Right lobe of liver (tissue), 6 donors: Measurements from ENCODE around the gene BEND6. TPM values are rescaled to one million over a fixed set of nuclear protein-coding genes. Genes with fewer than 3 reads are reported as not detected.

Experiments
- ATAC-seq, 4 donors: fragments of 200-7000 bp; cut with Tn5 transposase; one replicate each; pipeline ENCODE4 v1.9.1; 2020; ENCODE audit warnings: mild to moderate bottlenecking in 4 of 4, moderate library complexity in 4 of 4
- DNase-seq, 3 donors: peaks; one replicate each; pipeline ENCODE4 v3.0.0-alpha.2; 2020
- H3K27ac ChIP-seq, 3 donors: fragments of 200-600 bp; one replicate each; pipeline ENCODE4 v1.8.0; 2022
- H3K27me3 ChIP-seq, 2 donors: fragments of 200-600 bp; one replicate each; pipeline ENCODE4 v1.8.0; 2022
- H3K36me3 ChIP-seq, 4 donors: fragments of 200-600 bp; sonication (generic) in 1 of 4; one replicate each; pipeline versions ENCODE4 v1.5.1 to v1.8.0; 2017 to 2022; ENCODE audit warnings: control low read depth in 1 of 4
- H3K4me1 ChIP-seq, 4 donors: fragments of 200-600 bp; sonication (generic) in 1 of 4; one replicate each; pipeline versions ENCODE4 v1.5.1 to v1.8.0; 2017 to 2022; ENCODE audit warnings: control low read depth in 1 of 4
- H3K4me3 ChIP-seq, 3 donors: fragments of 200-600 bp; one replicate each; pipeline ENCODE4 v1.8.0; 2022
- H3K9me3 ChIP-seq, 4 donors: fragments of 200-600 bp; sonication (generic) in 1 of 4; one replicate each; pipeline versions ENCODE4 v1.5.1 to v1.8.0; 2017 to 2022; ENCODE audit warnings: control low read depth in 1 of 4
- POLR2A ChIP-seq: fragments of 450-650 bp; IDR thresholded peaks from one replicate; pipeline ENCODE4 v1.6.1; 2017; ENCODE audit warnings: antibody characterized with exemption, mild to moderate bottlenecking
- WGBS: methylation state at CpG from one replicate; pipeline ENCODE4 v1.1.6; 2018; ENCODE audit warnings: low coverage, low lambda C conversion rate; ENCODE audit not compliant: insufficient coverage; ENCODE audit errors: missing lambda C conversion rate; 5-methylcytosine and 5-hydroxymethylcytosine counted together
- intact Hi-C, 2 donors: fragments of 100-400 bp; cut with DNase I; formaldehyde crosslinking; loops; one replicate each; pipeline versions ENCODE4 v1.11.2 to v1.14.1; 2022
- total RNA-seq, 6 experiments: library from RNA; depleted of rRNA in 2 of 6; stranded (reverse); fragments of >200 nt in 2 of 6; fragmentation: NEBNext Ultra II Directional in 3 of 6; extraction: Animal tissue kit (Norgen Biotek cat#: 25700) in 3 of 6; gene quantifications; one replicate each; pipeline versions ENCODE4 v1.1.0 to v1.2.4, GENCODE V29; 2016 to 2023
- TF ChIP-seq, protein P1 (sequence below), 4 donors: fragments of 200-600 bp in 3 of 4; fragments of 450-650 bp in 1 of 4; IDR thresholded peaks; one replicate each; pipeline versions ENCODE4 v1.5.1 to v1.8.0; 2016 to 2022; ENCODE audit warnings: antibody characterized with exemption in 4 of 4, mild to moderate bottlenecking in 2 of 4
- donor health status: DM: no; HTN: yes; CAD: no.
- donor health status: DM: no; HTN: no; CAD: no.
- donor health status: DM: no; HTN: no; CAD: no.
- donor health status: DM: no; HTN: yes; CAD: no.
- donor health status: DM: no; HTN: yes; CAD: no.

Gene BEND6
- total RNA-seq, 6 experiments from 2014 or later = not detected

DNA sequence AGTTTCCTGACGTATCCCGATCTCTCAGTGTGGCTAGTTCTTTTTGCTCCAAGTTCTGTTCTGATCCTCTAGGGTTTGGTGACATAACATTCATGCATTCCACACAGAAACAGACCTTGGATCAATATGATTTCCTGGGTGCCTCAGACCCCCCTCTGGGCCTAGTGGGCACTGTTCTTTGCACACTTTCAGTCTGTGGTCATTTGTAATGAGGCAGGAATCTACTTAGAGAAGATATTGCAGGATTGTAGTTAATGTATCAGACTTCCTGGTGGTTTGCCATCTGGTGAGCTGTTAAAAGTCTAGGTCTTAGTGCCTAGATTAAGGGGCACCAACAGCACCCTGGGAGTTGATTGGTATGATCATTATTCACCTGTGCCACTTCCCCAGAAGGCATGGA is 7.5 kb downstream of the BEND6 start:
- WGBS = 92% methylated on average over 2 of the region's 2 CpGs
- no peaks in the 10 kb centered on the region for H3K4me1 ChIP-seq
- intact Hi-C loops = no loop called here
- TF ChIP-seq POLR2A = no peak
- TF ChIP-seq, protein P1, sequence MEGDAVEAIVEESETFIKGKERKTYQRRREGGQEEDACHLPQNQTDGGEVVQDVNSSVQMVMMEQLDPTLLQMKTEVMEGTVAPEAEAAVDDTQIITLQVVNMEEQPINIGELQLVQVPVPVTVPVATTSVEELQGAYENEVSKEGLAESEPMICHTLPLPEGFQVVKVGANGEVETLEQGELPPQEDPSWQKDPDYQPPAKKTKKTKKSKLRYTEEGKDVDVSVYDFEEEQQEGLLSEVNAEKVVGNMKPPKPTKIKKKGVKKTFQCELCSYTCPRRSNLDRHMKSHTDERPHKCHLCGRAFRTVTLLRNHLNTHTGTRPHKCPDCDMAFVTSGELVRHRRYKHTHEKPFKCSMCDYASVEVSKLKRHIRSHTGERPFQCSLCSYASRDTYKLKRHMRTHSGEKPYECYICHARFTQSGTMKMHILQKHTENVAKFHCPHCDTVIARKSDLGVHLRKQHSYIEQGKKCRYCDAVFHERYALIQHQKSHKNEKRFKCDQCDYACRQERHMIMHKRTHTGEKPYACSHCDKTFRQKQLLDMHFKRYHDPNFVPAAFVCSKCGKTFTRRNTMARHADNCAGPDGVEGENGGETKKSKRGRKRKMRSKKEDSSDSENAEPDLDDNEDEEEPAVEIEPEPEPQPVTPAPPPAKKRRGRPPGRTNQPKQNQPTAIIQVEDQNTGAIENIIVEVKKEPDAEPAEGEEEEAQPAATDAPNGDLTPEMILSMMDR (IDR thresholded peaks at IDR 0.05) = no peak
- DNase-seq = no peak
- H3K27ac ChIP-seq = no peak overlapping the region
- H3K4me3 ChIP-seq = no peak overlapping the region
- ATAC-seq = no peak
- H3K36me3 ChIP-seq = no peaks in the 10 kb centered on the region
- no peaks in the 10 kb centered on the region for H3K9me3 ChIP-seq
- no peaks in the 10 kb centered on the region for H3K27me3 ChIP-seq

DNA sequence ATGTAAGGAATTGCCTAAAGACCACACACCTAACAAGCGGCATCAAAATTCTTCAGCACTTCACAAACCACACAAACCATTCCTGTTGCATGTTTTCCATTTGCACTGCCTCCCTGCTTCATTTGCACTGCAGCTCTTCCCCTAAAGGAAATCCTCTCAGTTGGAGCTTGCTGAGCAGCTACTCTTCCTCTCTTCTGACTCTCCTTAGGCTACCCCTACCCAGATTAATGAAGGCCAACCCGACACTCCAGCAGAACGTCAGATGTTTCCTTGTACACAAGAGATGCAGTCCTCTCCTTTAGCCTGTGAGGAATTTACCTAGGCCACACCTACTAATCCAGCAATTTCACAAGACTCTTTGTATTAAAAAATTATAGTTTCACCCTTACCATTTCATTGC is 8.1 kb downstream of the BEND6 start:
- no peak for ATAC-seq
- 53% methylated on average over 2 of the region's 3 CpGs for WGBS
- Histone ChIP-seq H3K36me3 (no peaks in the 10 kb centered on the region), H3K4me1 (no peaks in the 10 kb centered on the region), H3K27me3 (no peaks in the 10 kb centered on the region), H3K27ac (no peak overlapping the region), H3K9me3 (no peaks in the 10 kb centered on the region), H3K4me3 (no peak overlapping the region)
- intact Hi-C loops = no loop called here
- DNase-seq = no peak
- TF ChIP-seq, protein P1 (IDR thresholded peaks at IDR 0.05) = no peak
- no peak for TF ChIP-seq POLR2A

DNA sequence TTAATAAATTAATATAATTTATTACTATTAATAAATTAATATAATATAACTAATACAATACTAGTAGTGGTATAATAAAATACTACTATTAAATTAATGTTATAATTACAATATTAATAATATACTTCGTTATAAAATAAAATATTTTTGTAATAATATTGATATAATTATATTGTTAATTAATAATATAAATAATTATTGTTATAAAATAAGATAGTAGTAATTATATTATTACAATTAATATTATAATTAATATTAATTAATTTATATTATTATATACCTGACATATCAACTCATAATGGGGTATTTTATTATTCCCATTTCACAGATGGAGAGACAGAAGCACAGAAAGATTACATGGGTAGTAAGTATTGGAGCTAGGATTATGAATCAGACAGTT is 8.9 kb downstream of the BEND6 start:
- no peak for TF ChIP-seq POLR2A
- TF ChIP-seq, protein P1 (IDR thresholded peaks at IDR 0.05) = no peak
- ATAC-seq (no peak), DNase-seq (no peak)
- no peak overlapping the region for H3K27ac ChIP-seq
- no peaks in the 10 kb centered on the region for H3K27me3 ChIP-seq
- H3K4me3 ChIP-seq = no peak overlapping the region
- no peaks in the 10 kb centered on the region for H3K36me3 ChIP-seq
- intact Hi-C loops = no loop called here
- no peaks in the 10 kb centered on the region for H3K4me1 ChIP-seq
- 45% methylated on average over 1 of the region's 1 CpG for WGBS
- no peaks in the 10 kb centered on the region for H3K9me3 ChIP-seq

DNA sequence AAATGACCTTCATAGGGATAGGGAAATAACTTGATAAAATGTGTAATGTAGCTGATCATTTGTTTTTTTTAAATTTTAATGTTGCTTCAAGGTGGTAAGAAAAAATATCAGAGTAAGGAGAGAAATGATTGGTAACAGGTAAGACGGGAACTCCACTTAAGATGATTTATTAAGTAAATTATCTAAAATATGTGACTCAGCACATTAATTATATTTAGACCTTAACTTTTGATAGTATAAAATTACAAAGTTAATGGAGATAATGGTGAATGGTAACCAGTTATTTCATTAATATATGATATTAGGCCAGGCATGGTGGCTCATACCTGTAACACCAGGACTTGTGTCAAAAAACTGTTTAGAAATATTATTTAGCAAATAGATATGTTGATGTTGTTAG is 10.2 kb downstream of the BEND6 start:
- Histone ChIP-seq H3K27me3 (no peaks in the 10 kb centered on the region), H3K4me1 (no peaks in the 10 kb centered on the region), H3K27ac (no peak overlapping the region), H3K4me3 (no peak overlapping the region), H3K36me3 (no peaks in the 10 kb centered on the region), H3K9me3 (no peaks in the 10 kb centered on the region)
- intact Hi-C loops = no loop called here
- WGBS = 82% methylated on average over 1 of the region's 1 CpG
- ATAC-seq = no peak
- no peak for DNase-seq
- TF ChIP-seq, protein P1 (IDR thresholded peaks at IDR 0.05) = no peak
- TF ChIP-seq POLR2A = no peak

DNA sequence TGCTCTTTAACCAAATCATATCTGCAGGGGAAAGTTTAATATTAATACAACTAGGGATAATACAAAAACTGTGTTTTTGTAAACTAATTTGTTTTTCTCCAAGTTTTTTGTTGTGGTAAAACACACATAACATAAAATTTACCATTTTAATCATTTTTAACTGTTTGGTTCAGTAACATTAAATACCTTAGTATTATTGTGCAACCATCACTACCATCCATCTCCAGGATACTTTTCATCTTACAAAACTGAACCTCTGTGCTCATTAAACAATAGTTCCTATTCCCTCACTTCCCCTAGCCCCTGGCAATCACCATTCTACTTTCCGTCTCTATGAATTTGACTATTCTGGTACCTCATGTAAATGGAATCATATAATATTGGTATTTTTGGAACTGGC is 15.9 kb downstream of the BEND6 start:
- DNase-seq (no peak), ATAC-seq (no peak)
- TF ChIP-seq POLR2A = no peak
- TF ChIP-seq, protein P1 (IDR thresholded peaks at IDR 0.05) = no peak
- H3K4me3 ChIP-seq = no peak overlapping the region
- intact Hi-C loops = no loop called here
- no peaks in the 10 kb centered on the region for H3K27me3 ChIP-seq
- no peaks in the 10 kb centered on the region for H3K36me3 ChIP-seq
- no peaks in the 10 kb centered on the region for H3K4me1 ChIP-seq
- 67% methylated on average over 1 of the region's 1 CpG for WGBS
- no peak overlapping the region for H3K27ac ChIP-seq
- H3K9me3 ChIP-seq = no peaks in the 10 kb centered on the region
